Measurements from ENCODE around the gene AXL. TPM values are rescaled to one million over a fixed set of nuclear protein-coding genes. Genes with fewer than 3 reads are reported as not detected.
A peak's percentile ranks its signal among the peaks of the same experiment; 100 is the strongest.

AXL gene
- total RNA-seq, 4 donors from 2014 or later = 72.0 to 110 (median 88.5) TPM

- Histone ChIP-seq H3K36me3 (peaks cover 0 to 100% (median 8%) of the 10 kb centered on the region in 3 donors), H3K4me3 (no peak overlapping the region), H3K9me3 (no peaks in the 10 kb centered on the region), H3K27ac (no peak overlapping the region), H3K27me3 (no peaks in the 10 kb centered on the region), H3K4me1 (no peaks in the 10 kb centered on the region)
- TF ChIP-seq POLR2A (IDR thresholded peaks at IDR 0.05) = no peak
- TF ChIP-seq EP300 (IDR thresholded peaks at IDR 0.05) = no peak
- TF ChIP-seq CTCF (IDR thresholded peaks at IDR 0.05) = no peak
- DNase-seq (ENCODE audit: low spot score in 2 of 2) = no peak
- WGBS, 2 donors = 93% methylated on average over 9 of the region's 9 CpGs
Measured at GRCh38 chr19:41249707-41250423, 30.8 kb downstream of the AXL start.

GRCh38 chr19:41253660-41254059 is 34.6 kb downstream of the AXL start:
- Histone ChIP-seq H3K27ac (no peak overlapping the region), H3K4me3 (no peak overlapping the region), H3K4me1 (no peaks in the 10 kb centered on the region), H3K9me3 (no peaks in the 10 kb centered on the region), H3K36me3 (peaks cover 8 to 100% (median 9%) of the 10 kb centered on the region in 3 donors), H3K27me3 (no peaks in the 10 kb centered on the region)
- TF ChIP-seq CTCF (IDR thresholded peaks at IDR 0.05) (no peak), POLR2A (IDR thresholded peaks at IDR 0.05) (no peak), EP300 (IDR thresholded peaks at IDR 0.05) (no peak)
- no peak for DNase-seq (ENCODE audit: low spot score in 2 of 2)
- WGBS, 2 donors = 90 to 92% methylated on average over 6 of the region's 6 CpGs

- TF ChIP-seq CTCF (IDR thresholded peaks at IDR 0.05) (no peak), POLR2A (IDR thresholded peaks at IDR 0.05) (no peak), EP300 (IDR thresholded peaks at IDR 0.05) (no peak)
- Histone ChIP-seq H3K9me3 (no peaks in the 10 kb centered on the region), H3K4me1 (no peaks in the 10 kb centered on the region), H3K4me3 (no peak overlapping the region), H3K27ac (no peak overlapping the region), H3K36me3 (peaks cover 6 to 100% (median 9%) of the 10 kb centered on the region in 3 donors), H3K27me3 (no peaks in the 10 kb centered on the region)
- DNase-seq (ENCODE audit: low spot score in 2 of 2) = no peak
Measured at GRCh38 chr19:41255171-41255570, 36.1 kb downstream of the AXL start.

DNA sequence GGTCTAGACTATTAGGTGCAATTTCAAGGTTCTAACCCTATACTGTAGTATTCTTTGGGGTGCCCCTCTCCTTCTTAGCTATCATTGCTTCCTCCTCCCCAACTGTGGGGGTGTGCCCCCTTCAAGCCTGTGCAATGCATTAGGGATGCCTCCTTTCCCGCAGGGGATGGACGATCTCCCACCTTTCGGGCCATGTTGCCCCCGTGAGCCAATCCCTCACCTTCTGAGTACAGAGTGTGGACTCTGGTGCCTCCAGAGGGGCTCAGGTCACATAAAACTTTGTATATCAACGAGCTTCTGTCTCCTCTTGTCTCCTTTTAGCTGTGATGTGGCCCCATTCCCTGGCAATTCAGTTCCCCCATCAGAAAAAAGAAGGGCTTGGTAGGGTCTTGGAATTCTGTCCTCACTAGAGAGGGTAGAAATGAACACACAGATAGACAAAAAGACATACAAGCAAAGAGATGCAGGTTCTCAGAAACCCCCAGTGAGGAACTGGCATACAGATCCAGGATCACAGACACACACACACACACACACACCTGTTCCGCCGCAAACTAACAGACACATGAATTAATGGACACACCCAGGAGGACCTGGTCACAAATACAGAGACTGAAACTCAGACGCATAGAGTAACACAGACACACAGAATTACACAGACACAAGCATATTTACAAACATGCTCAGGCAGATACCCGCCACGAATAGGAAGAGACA is 42.6 kb downstream of the AXL start:
- Histone ChIP-seq H3K4me3 (peak overlapping the region; percentile 63 to 70 (median 68)), H3K36me3 (peaks cover 0 to 39% (median 9%) of the 10 kb centered on the region in 3 donors), H3K9me3 (no peaks in the 10 kb centered on the region), H3K4me1 (peaks cover 0 to 24% (median 13%) of the 10 kb centered on the region in 4 donors), H3K27me3 (no peaks in the 10 kb centered on the region), H3K27ac (peak overlapping the region; percentile 94 to 100 (median 98))
- peak in 1 of 2 donors; percentile 14 for DNase-seq (ENCODE audit: low spot score in 2 of 2)
- TF ChIP-seq CTCF (IDR thresholded peaks at IDR 0.05) = no peak
- 56% methylated on average over 10 of the region's 10 CpGs for WGBS, 2 donors

All from tibial nerve (tissue), 4 donors.